GF-D8 (cell line): ENCODE results near the gene PLG.
"Not testable (repeated sequence)": the region's sequence is repeated elsewhere in the genome, so short reads cannot be mapped to it uniquely, and the experiment has no call there.

Source experiments
- DNase-seq: peaks from one replicate; lab custom pipeline; 2025; lab: John Stamatoyannopoulos, UW

PLG gene

DNA sequence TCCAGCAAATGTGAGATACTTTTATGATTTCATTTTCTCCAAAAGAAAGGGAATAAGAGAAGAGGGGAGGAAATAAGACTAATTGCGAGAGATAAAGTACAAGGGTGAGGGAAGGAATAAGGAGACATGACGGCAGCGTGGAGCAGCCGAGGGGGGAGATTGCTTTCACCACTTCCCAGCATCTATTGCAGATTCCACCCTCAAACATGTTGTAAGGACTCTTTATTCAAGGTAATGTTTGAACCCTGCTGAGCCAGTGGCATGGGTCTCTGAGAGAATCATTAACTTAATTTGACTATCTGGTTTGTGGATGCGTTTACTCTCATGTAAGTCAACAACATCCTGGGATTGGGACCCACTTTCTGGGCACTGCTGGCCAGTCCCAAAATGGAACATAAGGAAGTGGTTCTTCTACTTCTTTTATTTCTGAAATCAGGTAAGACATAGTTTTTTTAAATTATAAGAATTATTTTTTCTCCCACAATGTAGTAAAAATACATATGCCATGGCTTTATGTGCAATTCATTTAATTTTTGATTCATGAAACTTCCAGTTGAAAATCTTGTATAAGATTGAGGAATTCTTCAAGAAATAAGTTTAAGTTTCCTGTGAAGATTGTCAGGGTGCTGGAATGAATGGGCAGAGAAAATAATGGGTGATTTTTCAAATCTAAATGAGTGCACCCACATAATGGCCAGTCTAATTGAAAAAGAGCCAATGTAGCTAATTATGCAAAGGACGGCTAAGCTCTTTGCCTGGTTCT is at the start of gene PLG:
Gene PLG (plus strand): TSS at position 327 of the 763 bp plus-strand sequence. CDS start 61 bp downstream, at position 388.
- DNase-seq: not testable (repeated sequence)

DNA sequence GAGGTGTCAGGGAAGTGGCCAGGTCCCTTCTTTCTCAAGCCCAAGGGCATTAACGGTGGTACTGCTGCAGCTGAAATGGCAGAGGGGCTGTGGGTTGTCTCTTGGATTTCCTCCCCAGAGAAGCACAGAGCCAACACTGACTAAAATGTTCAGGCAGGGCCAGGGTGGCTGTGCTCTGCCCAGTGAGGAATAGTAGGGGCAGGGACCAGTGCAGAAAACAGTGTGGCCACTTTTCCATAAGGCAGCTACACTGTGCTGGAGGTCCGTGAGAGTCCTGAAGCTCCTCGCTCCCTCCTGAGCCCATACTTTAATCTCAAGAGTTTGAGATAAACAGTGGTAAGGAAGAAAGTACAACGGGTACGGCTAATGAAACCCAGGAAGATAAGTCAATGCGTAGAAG is 42.5 kb upstream of the PLG start:
- no peak for DNase-seq

DNA sequence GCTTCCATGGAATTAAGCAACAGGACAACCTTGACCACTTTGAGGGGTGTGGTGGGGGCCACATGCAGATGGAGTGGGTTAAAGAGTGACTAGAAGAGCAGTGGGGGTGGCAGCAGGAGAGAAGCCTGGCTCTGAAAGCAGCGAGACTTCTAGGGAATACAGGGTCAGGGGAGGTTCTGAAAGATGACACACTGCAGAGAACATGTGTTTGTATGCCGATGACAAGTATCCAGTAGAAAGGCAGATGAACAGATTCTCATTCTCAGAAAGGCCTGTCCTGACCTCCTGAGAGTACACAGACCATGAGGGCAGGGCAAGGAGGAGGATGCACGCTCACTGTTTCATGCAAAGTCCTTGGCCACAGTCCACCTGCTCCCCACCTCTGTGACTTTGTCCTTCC is 40.8 kb upstream of the PLG start:
- no peak for DNase-seq

DNA sequence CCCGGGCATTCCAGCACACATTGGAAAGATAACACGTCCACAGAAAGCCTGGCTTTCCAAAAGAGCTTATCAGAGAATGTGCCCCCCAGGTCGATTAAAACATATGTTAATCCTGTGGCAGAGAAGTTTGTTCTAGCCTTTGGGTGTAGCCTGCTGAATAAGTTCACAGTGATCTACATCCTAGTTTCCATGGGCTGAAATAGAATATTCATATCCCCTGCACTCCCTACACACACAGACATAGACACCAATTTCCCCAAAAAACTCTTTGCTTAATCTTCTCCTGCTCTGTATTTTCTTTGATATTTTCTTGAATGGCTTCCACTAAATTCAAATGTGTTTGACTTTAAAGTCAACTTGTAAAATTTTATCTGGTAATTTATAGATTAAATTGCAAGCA is 39.6 kb upstream of the PLG start:
- no peak for DNase-seq

DNA sequence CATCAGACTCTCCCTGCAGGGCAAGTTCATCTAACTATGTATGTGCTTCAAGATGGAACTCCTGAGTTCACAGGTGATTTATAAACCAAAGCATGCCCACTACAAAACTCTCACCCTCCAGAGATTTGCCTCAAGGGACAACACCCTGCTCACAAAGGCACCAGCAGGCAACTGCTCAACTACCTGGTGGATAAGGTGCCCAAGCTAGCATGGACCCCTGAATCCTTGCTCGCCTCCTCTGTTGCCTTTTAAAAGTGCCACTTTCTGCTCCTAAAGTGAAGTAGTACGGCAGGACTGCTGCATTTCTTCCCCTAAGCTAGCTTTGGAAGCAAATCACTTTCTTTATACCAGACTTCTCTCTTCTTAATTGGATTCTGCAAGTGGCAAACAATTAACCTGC is 39.2 kb upstream of the PLG start:
- no peak for DNase-seq

DNA sequence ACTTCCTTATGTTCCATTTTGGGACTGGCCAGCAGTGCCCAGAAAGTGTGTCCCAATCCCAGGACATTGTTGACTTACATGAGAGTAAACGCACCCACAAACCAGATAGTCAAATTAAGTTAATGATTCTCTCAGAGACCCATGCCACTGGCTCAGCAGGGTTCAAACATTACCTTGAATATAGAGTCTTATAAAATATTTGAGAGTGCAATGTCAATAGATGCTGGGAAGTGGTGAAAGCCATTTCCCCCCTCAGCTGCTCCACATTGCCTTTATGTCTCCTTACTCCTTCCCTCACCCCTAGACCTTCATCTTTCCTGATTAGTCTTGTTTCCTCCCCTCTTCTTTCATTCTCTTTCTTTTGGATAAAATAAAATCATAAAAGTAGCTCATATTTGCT is 37.8 kb upstream of the PLG start, which contains the start of gene LPA:
Gene LPA (minus strand): TSS at position 78 of the 400 bp plus-strand sequence. CDS start 61 bp downstream, at position 17.
- DNase-seq: not testable (repeated sequence)

DNA sequence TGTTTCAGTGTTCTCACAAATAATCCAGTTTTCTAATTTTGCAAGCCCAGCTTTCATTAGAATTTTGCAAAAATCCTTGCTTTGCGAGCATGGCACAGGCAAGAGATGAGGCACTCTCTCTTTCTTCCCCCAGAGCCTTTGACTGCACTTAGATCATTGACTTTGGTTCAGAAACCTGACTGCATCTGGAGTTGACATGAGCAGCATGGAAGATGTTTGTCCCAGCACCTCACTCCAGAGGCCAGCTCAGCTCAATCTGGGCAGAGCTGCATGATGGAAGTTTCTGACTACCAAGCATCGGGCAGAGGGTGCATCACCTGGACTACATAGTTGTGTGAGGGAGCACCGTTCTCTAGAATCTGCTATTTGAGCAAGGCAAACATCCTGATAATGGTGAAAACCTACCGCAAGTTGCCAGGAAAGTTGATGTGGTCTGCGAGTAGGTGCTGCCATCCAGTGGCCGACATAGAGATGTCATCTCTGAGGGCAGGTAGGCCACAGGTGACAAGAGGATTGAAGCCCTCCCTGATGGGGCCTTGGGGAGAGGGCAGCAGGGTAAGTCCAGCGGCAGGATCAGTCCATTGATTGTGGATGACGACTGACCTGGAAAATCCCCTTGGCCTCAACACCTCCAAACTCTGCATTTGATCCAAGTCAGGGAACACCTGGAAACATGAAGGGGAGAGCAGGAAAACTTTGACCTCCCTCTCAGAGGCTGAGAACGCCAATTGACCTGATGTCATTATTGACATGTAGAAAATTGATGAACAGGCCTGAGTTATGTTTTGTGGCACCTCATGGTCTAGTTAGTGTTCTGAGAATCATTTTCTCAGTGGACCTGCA is 34.2 kb upstream of the PLG start:
- DNase-seq: no peak

DNA sequence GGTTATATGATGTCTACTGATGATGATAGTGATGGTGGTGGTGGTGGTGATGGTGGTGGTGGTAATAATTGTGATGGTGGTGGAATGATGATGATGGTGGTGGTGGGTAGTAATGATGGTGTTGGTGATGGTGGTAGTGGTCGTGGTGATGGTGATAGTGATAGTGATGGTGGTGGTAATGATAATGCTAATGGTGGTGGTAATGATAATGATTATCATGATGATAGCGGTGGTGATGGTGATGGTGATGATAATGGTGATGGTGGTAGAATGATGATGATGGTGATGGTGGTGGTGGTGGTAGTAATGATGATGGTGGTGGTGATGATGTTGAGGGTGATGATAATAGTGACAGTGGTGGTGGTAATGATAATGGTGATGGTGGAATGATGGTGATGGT is 33.5 kb upstream of the PLG start:
- no peak for DNase-seq

DNA sequence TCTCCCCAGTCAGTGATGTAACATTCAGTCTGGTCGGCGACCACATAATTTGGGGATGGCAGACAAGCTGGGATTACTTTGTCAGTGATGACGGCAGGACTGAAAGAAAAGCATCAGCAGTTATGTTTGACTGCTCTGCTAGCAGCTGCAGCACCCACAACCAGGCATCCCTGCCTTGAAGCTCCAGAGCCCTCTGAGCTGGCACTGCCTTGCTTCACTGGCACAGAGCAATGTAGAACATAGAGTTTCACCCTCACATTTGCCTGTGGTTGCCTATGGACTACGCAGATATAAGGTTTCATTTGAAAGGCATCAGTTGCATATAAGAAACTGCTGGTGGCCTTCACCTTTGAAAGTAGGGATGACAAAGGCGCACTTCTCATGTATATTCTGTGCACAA is 25.6 kb upstream of the PLG start:
- DNase-seq: not testable (repeated sequence)

DNA sequence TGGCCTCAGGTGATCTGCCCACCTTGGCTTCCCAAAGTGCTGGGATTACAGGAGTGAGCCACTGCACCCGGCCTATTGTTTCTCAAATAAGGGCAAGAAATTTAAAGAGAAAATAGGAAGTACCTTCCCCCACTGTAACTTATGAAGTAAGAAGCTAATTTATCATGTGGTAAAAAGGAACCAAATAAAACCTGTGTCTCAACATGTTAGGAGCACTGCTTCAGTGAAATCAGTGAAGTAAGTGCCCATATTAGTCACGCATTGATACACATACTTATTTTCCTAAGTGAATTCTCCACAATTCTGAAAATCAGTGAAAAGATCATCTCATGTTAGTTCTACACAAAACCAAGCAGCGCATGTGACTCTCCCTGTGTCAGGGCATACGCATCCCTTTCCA is 23.8 kb upstream of the PLG start:
- no peak for DNase-seq

DNA sequence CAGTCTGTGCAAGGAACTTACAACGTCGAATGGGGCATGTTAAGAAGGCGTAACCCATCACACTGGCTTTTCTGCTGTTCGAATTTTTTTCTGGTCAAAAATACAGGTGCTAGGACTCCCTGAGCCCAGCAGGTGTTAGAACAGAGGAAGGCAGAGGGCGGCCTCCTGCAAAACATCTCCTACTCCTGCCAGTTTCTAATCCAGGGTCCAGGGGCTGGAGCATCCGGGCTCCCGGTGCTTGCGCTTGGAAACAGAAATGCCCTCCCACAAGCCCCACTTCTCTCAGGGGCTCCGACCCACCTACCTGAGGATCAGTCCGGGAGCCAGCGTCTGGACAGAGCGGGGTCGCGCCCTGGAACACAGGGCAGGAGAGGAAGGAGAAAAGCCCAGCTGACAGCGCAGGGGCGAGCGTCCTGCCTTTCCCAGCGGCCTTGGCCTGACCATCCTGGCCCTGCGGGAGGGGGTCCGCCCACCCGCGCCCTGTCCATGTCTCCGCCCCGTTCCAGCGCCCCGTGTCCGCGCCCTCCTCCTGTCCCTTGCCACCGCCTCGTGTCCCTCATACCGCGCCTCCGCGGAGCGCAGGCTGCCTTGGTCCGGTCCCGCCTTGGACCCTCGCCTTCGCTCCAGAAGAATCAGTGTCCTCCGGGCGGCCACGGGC is 23.2 kb upstream of the PLG start:
- no peak for DNase-seq

DNA sequence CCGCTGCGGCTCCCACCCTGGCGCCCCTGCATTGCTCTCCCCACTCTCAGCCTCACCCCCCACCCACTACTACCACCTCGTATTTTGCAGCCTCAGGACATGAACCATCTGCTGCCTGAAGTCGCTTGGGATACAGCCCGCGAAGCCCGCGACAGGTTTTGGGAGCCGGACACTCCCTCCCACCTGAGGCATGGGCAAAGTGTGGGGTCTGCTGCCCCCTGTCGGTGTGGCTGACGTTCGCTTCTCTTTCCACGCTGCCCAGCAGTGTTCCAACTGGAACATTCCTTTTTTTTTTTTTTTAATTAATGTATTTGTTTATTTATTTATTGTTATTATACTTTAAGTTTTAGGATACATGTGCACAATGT is 22.7 kb upstream of the PLG start:
- no peak for DNase-seq

DNA sequence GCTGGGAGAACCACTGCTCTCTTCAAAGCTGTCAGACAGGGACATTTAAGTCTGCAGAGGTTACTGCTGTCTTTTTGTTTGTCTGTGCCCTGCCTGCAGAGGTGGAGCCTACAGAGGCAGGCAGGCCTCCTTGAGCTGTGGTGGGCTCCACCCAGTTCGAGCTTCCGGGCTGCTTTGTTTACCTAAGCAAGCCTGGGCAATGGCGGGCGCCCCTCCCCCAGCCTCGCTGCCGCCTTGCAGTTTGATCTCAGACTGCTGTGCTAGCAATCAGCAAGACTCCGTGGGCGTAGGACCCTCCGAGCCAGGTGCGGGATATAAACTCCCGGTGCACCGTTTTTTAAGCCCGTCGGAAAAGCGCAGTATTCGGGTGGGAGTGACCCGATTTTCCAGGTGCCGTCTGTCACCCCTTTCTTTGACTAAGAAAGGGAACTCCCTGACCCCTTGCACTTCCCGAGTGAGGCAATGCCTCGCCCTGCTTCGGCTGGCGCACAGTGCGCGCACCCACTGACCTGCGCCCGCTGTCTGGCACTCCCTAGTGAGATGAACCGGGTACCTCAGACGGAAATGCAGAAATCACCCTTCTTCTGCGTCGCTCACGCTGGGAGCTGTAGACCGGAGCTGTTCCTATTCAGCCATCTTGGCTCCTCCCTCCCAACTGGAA is 16.8 kb upstream of the PLG start:
- not testable (repeated sequence) for DNase-seq

DNA sequence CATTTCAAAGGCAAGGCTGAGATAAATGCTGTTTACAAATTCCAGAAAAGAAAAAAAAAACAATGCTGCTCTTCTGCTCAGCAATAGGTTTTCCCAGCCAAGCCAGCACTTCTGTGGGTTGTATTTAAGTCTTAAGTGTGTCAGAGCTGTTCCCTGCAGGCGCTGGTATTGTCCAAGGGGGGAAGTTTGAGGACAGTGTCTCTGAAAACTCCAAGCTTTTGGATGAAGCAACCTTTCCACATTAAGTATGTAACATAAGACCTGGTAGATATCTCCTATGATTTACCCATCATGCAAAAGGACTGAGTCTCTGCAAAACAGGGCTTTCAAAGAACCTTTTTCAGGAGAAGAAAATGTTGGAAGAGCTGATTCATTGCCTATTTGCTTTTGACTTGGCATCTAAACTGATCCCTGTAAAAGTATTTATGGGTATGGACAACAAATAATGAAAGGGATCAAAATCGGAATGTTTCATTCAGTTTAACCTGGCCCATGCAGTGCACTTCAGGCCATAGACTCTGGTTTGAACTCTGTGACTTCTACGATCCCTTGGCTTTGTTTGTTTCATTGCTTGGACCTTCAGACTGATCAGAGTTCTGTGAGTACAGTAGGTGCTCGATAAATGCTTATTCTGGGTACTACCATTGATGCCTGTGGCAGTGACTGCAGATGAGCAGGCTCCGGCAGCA is 16.1 kb upstream of the PLG start:
- no peak for DNase-seq

DNA sequence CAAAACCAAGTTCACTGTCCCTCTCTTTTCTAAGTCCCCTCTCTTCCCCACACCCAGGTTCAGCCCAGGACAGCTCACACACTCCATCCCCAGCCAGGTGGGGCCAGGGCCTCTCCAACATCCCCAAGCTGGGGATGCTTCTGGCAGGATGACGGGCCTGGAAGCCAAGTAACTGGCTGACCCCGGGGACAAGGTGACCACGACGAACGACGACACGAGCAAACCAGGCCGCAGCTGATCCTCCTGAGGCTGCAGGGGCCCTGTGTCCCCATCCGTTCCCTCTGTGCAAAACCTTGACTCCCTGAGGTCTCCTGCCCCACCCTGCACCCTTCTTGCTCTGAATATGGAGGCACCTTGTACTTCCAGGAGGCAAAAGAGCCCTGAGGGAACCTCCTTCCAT is 11.6 kb upstream of the PLG start:
- DNase-seq: no peak

DNA sequence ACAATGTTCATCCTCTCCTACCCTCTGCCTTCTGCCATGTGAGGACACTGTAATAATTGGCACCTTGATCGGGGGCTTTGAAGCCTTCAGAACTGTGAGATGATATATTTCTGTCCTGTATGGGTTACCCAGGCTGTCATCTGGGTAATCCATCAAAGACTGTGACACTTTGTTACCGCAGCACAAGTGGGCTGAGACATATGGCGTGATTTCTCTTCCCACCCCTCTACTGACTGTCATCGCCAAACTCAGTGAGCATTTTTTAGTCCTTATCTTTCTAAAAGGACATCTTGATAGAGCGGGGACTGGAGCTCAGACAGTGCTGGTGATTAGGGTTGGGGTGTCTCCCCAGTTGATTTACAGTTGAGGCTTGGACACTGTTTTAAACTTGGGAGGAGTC is 10.4 kb upstream of the PLG start:
- DNase-seq: no peak

DNA sequence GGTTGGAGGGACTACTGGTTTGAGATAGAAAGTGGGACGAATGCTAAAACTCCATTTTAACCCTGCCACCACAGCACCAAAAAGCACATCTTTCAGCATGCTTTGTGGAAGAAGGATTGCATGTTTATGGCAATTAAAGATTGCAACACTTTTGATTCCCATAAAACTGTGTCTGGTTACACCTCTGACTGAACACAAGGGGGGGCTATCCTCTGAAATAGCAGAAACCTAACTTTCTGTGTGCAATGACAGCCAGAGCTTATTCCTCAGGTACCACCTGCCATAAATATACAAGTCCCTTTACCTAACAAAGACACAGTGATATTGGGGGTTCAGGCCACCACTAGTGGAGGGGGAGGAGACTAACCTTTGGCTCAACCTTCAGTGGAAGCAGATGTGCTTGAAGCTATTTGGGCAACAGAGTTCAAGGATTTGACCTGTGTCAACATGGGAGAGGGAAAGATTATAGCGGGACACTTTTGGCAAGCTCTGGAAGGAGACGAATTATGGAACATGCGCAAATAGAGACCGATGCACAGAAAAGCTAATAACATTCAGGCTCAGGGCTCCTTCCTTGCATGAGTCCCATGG is 9.6 kb upstream of the PLG start:
- DNase-seq: no peak

DNA sequence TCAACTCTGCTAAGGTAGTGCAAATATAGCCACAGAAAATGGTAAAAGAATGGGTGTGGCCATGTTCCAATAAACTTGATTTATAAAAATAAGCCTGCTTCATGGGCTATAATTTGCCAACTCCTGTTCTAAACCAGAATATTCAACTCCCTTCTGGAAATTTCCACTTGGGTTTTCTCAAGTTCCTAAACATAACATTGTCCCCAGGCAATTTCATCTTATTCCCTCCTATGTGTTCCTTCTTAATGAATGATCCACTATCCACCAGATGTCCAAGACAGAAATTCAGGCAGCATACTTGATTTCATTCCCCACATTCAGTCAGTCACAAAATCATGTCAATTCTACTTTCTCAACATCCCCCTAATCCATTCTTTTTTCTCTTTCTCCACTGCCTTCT is 7.0 kb upstream of the PLG start:
- DNase-seq: not testable (repeated sequence)

DNA sequence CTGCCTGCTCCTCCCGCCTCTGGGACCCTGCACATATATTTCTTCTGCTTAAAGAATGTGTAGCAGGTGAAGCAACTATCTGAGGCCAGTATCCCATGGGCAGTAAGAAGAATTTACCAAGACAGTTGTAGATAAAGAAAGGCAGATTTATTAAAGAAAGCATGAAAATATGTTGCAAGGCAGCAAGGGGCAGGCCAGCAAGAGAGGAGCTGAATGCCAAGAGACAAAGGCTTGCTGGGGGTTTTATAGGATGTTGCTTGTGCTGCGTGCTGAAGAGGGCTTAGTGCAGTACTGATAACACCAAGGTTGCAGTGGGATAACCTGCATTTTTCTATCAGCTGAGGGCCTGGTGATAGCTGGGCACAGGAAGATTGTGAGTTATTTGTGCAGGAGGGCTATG is 6.4 kb upstream of the PLG start:
- DNase-seq: not testable (repeated sequence)

DNA sequence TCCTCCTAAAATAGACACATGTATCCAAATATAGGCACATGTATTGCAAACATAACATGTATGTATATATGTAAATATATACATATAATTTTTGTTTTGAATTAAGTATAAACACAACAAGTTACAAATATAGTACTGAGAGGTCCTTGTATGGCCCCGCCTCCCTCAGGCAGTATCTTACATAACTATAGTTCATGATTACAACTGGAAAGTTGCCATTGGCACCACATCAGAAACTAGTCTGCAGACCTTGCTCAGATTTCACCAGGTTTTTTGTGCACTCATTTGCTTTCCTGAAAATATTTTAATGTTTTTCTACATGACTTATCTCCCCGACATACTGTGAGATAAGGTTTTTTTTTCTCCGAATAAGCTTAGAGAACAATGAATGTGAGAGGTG is 5.2 kb upstream of the PLG start:
- not testable (repeated sequence) for DNase-seq

DNA sequence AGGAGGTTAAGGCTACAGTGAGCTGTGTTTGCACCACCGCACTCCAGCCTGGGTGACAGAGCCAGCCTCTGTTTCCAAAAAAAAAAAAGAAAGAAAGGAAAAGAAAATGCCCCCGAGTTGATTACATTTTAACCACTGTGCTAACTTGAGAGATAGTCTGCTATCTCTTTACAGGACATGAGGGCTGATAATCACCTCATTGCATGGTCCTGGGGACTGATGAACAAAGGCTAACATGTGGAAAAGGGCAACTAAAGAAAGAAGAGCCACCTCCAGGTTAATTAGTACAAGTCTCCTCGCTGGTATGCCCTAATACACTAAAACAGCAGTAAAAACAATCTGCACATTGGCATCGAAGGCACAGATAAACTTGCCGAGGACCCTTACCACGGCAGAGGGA is 4.2 kb upstream of the PLG start:
- DNase-seq: no peak
